B cell (primary cell): ENCODE data around the gene ANKS4B.

ENCODE experiments used
- EZH2 ChIP-seq: IDR thresholded peaks from 2 replicates; pipeline ENCODE4 v1.6.1; 2012; ENCODE audit warnings: borderline replicate concordance, low read depth, mild to moderate bottlenecking, moderate library complexity, low read length; ENCODE audit not compliant: insufficient read depth, poor library complexity, severe bottlenecking
- TF ChIP-seq, protein P1 (sequence below): fragments of 200-600 bp; IDR thresholded peaks from one replicate; pipeline ENCODE4 v1.8.0; 2022; ENCODE audit warnings: antibody characterized with exemption, mild to moderate bottlenecking

DNA sequence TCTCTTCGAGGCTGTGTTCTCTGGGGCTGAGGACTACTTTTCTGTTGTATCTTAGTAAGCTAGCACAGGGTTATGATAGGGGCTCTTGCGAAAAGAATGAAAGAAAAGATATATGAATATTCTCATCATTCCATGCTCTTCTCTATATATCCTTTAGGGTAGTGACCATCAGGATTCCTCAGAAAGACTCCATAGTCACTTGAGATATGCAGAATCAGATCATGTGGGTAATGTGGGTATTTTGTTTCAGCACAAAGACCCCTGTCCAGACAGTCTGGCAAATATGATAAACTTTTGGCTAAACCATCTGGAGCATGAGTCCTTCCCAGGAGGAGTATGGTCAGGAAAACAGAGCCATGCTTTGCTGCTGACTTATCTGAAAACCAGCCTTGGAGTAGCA is 23.1 kb downstream of the ANKS4B start:
- TF ChIP-seq, protein P1, sequence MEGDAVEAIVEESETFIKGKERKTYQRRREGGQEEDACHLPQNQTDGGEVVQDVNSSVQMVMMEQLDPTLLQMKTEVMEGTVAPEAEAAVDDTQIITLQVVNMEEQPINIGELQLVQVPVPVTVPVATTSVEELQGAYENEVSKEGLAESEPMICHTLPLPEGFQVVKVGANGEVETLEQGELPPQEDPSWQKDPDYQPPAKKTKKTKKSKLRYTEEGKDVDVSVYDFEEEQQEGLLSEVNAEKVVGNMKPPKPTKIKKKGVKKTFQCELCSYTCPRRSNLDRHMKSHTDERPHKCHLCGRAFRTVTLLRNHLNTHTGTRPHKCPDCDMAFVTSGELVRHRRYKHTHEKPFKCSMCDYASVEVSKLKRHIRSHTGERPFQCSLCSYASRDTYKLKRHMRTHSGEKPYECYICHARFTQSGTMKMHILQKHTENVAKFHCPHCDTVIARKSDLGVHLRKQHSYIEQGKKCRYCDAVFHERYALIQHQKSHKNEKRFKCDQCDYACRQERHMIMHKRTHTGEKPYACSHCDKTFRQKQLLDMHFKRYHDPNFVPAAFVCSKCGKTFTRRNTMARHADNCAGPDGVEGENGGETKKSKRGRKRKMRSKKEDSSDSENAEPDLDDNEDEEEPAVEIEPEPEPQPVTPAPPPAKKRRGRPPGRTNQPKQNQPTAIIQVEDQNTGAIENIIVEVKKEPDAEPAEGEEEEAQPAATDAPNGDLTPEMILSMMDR, result no peak
- no peak for TF ChIP-seq EZH2
